ENCODE measurements around the gene YPEL2.

DNA sequence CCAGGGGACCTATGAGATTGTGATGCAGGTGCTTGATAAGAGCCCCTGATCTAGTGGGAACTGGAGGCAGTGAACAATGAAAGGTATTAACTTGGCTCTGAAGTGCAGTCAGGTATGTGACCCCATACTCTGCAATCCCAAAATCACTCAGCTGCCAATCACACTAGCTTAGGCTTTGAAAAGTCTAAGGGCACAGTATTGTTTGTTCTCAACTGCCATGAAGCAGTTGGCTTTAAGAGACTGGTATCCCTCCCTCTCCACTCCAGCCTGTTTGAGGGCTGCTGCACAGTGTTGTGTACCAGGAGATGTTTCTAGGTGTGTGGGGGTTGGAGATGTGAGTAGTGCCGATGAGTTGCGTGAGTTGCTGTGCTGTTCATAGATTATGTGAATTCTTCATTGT lies 2.4 kb downstream of the YPEL2 start:
- TF ChIP-seq, protein P1, sequence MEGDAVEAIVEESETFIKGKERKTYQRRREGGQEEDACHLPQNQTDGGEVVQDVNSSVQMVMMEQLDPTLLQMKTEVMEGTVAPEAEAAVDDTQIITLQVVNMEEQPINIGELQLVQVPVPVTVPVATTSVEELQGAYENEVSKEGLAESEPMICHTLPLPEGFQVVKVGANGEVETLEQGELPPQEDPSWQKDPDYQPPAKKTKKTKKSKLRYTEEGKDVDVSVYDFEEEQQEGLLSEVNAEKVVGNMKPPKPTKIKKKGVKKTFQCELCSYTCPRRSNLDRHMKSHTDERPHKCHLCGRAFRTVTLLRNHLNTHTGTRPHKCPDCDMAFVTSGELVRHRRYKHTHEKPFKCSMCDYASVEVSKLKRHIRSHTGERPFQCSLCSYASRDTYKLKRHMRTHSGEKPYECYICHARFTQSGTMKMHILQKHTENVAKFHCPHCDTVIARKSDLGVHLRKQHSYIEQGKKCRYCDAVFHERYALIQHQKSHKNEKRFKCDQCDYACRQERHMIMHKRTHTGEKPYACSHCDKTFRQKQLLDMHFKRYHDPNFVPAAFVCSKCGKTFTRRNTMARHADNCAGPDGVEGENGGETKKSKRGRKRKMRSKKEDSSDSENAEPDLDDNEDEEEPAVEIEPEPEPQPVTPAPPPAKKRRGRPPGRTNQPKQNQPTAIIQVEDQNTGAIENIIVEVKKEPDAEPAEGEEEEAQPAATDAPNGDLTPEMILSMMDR (IDR thresholded peaks at IDR 0.05), result no peak
- TF ChIP-seq POLR2A (IDR thresholded peaks at IDR 0.05) (no peak), EP300 (IDR thresholded peaks at IDR 0.05) (no peak)
